ENCODE measurements around the gene RCAN2. TPM values are rescaled to one million over a fixed set of nuclear protein-coding genes. Genes with fewer than 3 reads are reported as not detected.

The RCAN2 gene
- total and polyA plus RNA-seq, 12 donors, result 2.3 to 14.4 (median 6.5) TPM

DNA sequence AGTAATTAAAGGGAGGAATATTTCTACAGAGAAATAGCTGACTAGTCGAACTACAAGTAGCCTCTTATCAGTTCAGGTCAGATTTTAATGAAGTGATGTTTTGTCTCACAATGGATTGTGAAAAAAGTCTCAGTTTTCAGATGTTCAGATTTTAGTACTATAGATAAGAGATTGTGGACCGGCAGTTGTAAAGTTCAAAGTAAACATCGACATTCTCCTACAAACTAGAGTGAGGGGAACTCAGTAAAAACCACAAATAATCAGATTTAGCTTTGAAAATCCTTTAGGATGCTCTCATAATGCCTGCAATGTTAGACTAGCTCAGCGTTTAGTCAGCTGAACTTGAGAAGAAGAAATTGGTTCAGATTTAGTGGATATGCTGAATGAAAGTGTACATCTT is 39.9 kb downstream of the RCAN2 start:
- Histone ChIP-seq H3K4me1 (replicated peaks in 1 of 2) (no peaks in the 10 kb centered on the region), H3K4me3 (no peak overlapping the region), H3K9me3 (replicated peaks in 1 of 3) (peaks cover 0 to 5% (median 0%) of the 10 kb centered on the region in 3 donors), H3K36me3 (replicated peaks in 1 of 2) (no peaks in the 10 kb centered on the region), H3K27ac (no peak overlapping the region), H3K27me3 (no peaks in the 10 kb centered on the region)
- DNase-seq, result no peak
- intact Hi-C loops (cut with DNase I), result no loop called here
- WGBS, 4 donors, result 44 to 57% (median 55%) methylated on average over 4 of the region's 4 CpGs
- TF ChIP-seq POLR2A (IDR thresholded peaks at IDR 0.05), result no peak
- TF ChIP-seq, protein P1, sequence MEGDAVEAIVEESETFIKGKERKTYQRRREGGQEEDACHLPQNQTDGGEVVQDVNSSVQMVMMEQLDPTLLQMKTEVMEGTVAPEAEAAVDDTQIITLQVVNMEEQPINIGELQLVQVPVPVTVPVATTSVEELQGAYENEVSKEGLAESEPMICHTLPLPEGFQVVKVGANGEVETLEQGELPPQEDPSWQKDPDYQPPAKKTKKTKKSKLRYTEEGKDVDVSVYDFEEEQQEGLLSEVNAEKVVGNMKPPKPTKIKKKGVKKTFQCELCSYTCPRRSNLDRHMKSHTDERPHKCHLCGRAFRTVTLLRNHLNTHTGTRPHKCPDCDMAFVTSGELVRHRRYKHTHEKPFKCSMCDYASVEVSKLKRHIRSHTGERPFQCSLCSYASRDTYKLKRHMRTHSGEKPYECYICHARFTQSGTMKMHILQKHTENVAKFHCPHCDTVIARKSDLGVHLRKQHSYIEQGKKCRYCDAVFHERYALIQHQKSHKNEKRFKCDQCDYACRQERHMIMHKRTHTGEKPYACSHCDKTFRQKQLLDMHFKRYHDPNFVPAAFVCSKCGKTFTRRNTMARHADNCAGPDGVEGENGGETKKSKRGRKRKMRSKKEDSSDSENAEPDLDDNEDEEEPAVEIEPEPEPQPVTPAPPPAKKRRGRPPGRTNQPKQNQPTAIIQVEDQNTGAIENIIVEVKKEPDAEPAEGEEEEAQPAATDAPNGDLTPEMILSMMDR (IDR thresholded peaks at IDR 0.05), result no peak

DNA sequence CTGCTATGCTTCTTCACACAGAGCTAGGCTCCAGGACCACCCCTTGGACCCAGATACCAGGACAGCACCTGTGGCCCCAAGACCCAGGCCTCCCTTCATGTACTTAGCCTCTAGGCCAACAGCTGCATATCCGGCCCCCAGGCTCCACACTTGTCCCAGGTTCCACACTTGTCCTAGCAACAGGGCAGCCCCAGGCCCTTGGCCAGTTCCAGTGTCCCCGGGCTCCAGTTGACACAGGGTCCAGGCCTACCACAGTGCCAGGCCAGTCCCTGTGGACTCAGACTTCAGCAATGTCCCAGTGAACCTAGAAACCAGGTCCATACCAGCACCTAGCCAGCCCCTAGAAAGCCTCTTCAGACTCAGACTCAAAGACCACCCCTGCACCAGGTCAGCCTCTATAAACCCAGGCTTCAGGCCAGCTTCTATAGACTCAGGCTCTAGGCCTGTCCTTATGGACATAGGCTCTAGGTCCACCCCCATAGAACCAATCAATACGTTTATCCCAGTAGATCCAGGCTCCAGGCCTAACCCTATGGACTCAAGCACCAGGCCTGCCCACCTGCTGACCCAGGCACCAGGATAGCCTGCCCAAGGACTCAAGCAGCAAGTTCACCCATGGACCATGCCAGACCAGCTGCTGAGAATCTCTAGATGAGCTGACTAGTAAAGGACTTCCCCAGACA is 46.3 kb downstream of the RCAN2 start:
- Histone ChIP-seq H3K9me3 (replicated peaks in 1 of 3) (peaks cover 0 to 6% (median 3%) of the 10 kb centered on the region in 3 donors), H3K27ac (no peak overlapping the region), H3K4me3 (no peak overlapping the region), H3K4me1 (replicated peaks in 1 of 2) (no peaks in the 10 kb centered on the region), H3K36me3 (replicated peaks in 1 of 2) (no peaks in the 10 kb centered on the region), H3K27me3 (no peaks in the 10 kb centered on the region)
- intact Hi-C loops (cut with DNase I), result no loop called here
- 69 to 94% (median 90%) methylated on average over 2 to 3 of the region's 3 CpGs for WGBS, 4 donors
- TF ChIP-seq, protein P1 (IDR thresholded peaks at IDR 0.05), result no peak
- TF ChIP-seq POLR2A (IDR thresholded peaks at IDR 0.05), result no peak
- no peak for DNase-seq

DNA sequence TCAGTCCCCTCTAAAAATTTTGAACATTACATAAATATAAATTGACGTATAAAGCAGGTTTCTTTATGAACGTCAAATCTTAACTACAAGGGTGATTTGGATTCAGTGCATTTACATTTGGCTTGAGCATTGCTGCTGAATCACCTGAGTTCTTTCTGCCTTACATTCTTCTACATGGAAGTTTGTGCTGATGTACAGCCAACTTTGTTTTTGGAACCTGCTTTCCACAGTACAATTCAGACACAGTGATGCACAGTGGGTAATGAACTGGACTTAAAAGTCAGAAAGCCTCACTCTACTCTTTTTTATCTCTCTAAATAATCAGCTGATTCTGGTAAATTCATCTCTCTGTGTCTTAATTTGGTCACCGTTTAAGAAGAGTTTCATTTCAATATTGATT is 47.6 kb downstream of the RCAN2 start:
- H3K9me3 ChIP-seq (replicated peaks in 1 of 3), result peaks cover 0 to 6% (median 3%) of the 10 kb centered on the region in 3 donors
- no peak for DNase-seq
- no peak overlapping the region for H3K27ac ChIP-seq
- WGBS, 4 donors, result 77 to 84% (median 83%) methylated on average over 3 of the region's 3 CpGs
- no peak overlapping the region for H3K4me3 ChIP-seq
- H3K36me3 ChIP-seq (replicated peaks in 1 of 2), result no peaks in the 10 kb centered on the region
- H3K27me3 ChIP-seq, result no peaks in the 10 kb centered on the region
- intact Hi-C loops (cut with DNase I), result no loop called here
- H3K4me1 ChIP-seq (replicated peaks in 1 of 2), result no peaks in the 10 kb centered on the region
- TF ChIP-seq, protein P1 (IDR thresholded peaks at IDR 0.05), result no peak
- no peak for TF ChIP-seq POLR2A (IDR thresholded peaks at IDR 0.05)

DNA sequence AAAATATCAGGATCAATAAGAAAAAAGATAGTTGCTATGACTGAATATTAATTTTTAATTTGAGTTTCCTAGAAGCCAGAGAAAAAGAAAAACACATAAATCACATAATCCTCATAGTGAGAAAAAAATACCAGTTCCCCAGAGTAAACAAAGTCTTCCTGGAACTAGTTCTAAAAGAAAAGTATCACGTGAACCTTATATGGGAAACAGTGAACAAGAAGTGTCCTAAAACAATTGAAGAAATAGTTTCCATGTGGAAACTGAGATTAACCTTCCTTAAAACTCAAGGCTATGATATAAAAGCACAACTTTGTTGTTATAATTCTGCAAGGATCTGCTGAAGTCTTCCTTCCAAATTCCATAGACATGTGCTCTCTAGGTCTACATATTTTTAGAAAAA is 50.6 kb downstream of the RCAN2 start:
- 31 to 41% (median 35%) methylated on average over 1 of the region's 1 CpG for WGBS, 4 donors
- Histone ChIP-seq H3K4me3 (no peak overlapping the region), H3K9me3 (replicated peaks in 1 of 3) (peaks cover 0 to 3% (median 0%) of the 10 kb centered on the region in 3 donors), H3K27me3 (no peaks in the 10 kb centered on the region), H3K27ac (no peak overlapping the region), H3K4me1 (replicated peaks in 1 of 2) (no peaks in the 10 kb centered on the region), H3K36me3 (replicated peaks in 1 of 2) (no peaks in the 10 kb centered on the region)
- intact Hi-C loops (cut with DNase I), result no loop called here
- TF ChIP-seq POLR2A (IDR thresholded peaks at IDR 0.05), result no peak
- TF ChIP-seq, protein P1 (IDR thresholded peaks at IDR 0.05), result no peak
- no peak for DNase-seq

Measured in adrenal gland (tissue), 12 donors.